CD4-positive, alpha-beta T cell treated with Interleukin-6 for 4 hours (primary cell): ENCODE measurements around the gene VIPAS39.
A peak's percentile ranks its signal among the peaks of the same experiment; 100 is the strongest.
"Not testable (repeated sequence)": the region's sequence is repeated elsewhere in the genome, so short reads cannot be mapped to it uniquely, and the experiment has no call there.

ENCODE experiments used
- DNase-seq: peaks from one replicate; pipeline ENCODE4 v3.0.0-alpha.2; 2020; ENCODE audit warnings: mixed read lengths

VIPAS39 gene

DNA sequence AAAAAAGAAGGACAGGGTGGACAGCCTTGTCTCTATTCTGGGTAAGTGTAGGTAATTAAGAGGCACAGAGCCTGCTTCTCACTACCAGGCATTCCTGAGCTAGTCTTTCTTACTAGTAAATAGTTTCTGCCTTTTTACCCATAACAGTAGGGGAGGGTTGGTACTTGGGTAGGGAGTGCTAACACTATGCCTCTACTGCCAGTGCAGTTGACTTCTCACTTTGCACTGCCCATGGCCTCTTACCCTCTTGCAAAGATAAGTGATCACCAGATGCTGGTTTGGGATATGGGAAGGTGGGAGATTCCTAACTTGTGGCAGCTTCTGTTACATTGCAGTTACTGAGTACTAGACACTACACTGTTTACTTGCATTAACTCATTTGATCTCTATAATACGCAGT, 12.1 kb upstream of the VIPAS39 start:
- DNase-seq = no peak

GRCh38 chr14:77469067-77469505, 11.7 kb upstream of the VIPAS39 start:
- no peak for DNase-seq

GRCh38 chr14:77467801-77468200, 10.4 kb upstream of the VIPAS39 start:
- DNase-seq = no peak

GRCh38 chr14:77459072-77459723, 1.8 kb upstream of the VIPAS39 start:
- DNase-seq = peak; percentile 56

DNA sequence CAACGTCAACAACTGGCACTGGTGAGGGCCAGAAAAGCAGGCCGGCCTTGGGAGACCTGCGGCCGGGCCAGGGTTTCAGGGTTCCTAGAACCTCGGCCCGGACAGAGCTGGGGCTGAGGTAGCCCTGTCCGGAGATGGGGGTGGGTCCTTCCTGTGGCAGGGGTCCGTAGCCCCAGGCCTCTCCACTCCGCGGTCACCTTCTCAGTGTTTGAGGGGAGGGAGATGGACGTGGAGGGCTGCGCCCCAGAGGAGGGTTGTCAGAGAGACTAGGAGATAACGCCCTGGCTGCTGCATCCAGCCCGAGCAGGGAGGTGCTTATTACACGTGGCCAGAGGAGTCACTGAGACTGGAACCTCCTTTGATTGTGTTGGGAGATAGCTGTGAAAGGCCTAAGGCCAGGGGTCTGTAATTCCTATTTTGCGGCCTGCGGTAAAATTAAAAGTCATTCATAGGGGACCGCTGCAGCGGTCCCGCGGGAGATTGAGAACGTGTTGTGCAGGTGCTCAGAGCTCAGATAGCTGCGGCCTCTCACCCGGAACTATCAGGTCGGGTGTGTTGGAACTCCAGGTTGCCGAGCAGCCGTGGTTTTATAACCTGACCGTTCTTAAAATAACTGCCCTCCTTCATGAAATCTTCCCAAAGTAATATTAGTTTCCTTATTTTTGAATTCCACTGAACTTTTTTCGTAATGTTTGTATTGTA, 999 bp upstream of the VIPAS39 start:
- peak; percentile 18 for DNase-seq

DNA sequence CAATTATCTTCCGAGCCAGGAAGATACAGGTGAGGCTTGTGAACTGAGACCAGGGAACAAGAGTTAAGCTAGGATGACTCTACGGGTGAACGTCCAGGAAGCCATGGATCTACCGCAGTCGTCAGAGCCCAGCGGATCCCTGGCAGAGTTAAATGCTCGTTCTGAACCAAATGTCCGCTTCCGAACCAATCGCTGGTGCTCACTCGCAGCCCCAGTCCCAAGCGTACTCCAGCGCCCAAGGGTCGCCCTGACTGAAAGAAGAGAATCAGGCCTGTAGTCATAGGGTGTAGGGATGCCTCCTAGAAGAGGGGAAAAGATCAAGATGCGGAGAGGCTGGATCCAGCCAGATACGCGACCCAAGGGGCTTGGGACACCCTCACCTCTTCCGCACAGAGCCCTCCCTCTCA, 283 bp downstream of the VIPAS39 start:
- no peak for DNase-seq

- no peak for DNase-seq
Measured at GRCh38 chr14:77455966-77456640, 1.3 kb downstream of the VIPAS39 start.

DNA sequence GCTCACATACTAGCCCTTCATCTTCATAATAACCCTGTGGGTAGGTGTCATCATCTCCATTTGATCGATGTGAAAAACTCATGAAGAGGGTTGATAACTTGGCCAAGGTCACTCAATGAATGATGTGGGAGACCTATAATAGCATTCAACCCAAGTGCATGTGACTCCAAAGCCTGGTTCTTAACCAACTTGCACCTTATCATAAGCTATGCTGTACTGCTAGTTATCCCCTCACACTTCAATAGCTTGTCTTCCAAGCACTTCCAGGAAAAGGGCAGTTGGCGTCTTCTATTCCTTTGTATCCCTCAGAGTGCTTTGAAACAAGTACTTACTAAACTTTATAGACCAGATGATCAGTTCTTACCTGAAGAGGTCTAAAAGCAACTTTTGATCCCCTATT, 15.2 kb downstream of the VIPAS39 start:
- no peak for DNase-seq

DNA sequence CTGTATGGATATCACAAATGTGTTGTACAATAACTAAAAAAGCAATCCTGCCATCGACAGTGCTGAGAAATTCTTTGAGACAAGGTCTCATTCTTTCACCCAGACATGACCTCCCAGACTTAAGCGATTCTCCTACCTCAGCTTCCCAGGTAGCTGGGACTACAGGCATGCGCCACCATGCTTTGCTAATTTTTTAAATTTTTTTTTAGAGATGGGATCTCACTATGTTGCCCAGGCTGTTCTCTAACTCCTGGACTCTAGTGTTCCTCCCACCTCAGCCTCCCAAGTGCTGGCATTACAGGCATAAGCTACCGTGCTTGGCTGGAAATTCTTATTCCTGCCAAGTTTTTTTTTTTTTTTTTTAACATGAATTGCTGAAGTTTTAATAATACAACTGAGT, 17.5 kb downstream of the VIPAS39 start:
- no peak for DNase-seq

DNA sequence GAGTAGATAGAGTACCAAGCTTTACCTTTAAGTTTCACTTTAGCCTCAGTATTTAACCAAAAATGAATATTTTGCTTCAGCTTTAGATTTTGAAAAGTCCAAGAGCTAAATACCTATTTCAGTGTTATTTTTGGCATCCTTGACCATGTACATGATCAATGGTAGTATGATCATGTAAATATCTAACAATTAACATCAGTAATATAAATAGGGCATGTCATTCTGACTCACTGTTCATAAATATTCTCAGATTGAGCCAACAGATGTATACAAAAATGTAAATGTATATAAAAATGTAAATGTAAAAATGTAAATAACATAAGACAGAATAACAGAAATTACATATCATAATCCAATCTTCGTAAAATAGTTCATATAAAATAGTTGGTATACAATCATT, 18.8 kb downstream of the VIPAS39 start:
- DNase-seq = no peak

- no peak for DNase-seq
Measured at GRCh38 chr14:77436042-77436441, 21.4 kb downstream of the VIPAS39 start.

DNA sequence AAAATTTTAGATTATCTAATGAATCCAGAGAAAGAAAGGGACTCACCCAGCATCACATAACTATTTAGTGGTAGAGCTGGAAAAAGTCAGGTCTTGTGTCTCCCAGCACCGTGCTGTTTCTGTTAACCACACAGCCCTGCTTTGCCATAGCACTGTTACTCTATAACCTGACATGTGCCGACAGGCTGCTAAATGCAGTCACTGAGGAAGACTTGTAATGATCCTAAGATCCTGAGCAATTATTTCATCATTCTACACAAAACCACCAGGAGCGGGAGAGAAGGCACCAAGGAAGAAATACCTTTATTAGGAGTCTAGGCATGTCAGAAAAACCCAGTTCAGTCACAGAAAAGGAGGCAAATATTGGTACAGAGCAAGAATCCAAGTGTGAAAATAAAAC, 31.0 kb downstream of the VIPAS39 start:
- no peak for DNase-seq

DNA sequence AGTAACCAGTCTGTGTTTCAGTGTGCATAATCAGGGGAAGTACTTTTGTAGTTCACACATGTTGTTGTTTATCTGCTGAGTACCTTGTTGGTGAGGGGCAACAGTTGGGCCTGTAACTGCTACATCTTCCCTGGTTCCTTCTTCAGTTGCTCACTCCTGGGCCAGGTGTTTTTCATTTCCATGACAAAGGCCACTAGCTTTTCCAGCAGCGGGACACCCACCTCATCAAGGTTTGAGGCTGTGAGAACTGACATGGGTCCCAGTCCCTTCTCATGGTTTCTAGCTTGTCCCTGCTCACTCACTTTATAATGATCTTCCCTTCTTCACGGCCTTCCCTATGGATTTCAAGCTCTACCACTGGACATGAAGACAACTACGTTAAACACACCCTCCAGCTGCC, 32.5 kb downstream of the VIPAS39 start:
- DNase-seq = no peak

- DNase-seq = no peak
Measured at GRCh38 chr14:77423423-77423822, 34.0 kb downstream of the VIPAS39 start, which contains the start of gene NOXRED1. Gene NOXRED1, minus strand, starts transcription at chr14:77423523. Its CDS starts 634 bp downstream, at chr14:77422889.

GRCh38 chr14:77421201-77421600, 36.2 kb downstream of the VIPAS39 start:
- DNase-seq = no peak

GRCh38 chr14:77416836-77417235, 40.6 kb downstream of the VIPAS39 start:
- DNase-seq = no peak

- not testable (repeated sequence) for DNase-seq
Measured at GRCh38 chr14:77416098-77416497, 41.3 kb downstream of the VIPAS39 start.

- DNase-seq = not testable (repeated sequence)
Measured at GRCh38 chr14:77415403-77416030, 41.9 kb downstream of the VIPAS39 start.

DNA sequence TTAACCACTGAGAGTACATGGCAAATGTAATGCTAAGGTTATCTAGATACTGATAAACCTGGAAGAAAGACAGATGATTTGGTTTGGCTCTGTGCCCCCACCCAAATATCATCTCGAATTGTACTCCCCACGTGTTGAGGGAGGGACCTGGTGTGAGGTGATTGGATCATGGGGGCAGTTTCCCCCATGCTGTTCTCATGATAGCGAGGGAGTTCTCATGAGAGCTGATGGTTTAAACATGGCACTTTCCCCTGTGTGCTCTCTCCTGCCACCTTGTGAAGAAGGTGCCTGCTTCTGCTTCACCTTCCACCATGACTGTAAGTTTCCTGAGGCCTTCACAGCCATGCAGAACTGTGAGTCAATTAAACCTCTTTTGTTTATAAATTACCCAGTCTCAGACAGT, 48.3 kb downstream of the VIPAS39 start:
- no peak for DNase-seq

DNA sequence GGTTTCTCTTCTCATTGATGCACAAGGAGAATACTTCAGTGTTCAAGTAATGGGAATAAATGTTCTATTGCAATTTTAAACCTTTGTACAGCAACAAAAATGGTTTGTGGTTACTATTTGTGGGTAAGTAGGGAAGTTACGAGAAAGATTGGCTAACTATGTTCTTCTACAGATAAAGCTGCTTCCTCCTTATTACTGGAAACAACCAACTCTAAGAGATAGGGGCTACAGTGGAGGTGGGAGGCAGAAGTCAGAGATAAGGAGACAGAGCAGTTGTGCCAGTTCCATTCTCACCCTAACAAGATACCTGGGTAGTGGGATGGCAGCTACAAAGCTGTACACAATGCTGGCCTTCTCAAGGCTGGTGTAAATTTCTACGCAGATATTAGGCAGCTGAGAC, 50.2 kb downstream of the VIPAS39 start:
- no peak for DNase-seq

GRCh38 chr14:77406718-77407117, 50.7 kb downstream of the VIPAS39 start:
- DNase-seq = no peak

DNA sequence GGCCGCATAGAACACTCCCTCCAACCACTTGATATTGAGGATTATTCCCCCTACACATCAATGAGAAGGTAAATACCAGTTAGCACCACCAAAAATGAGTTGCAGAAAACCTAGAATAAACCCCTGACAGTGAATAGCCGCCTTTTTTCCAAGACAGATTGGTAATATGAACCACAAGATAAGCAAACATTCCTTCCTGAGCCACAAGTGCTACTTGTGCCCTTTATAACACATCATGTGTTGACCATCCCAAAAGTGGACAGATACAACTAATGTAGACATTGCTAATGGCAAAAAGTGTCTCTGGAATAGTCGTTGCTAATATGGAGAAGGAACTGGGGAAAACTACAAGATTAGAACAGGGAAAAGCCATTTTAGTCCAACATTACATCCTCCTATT, 51.3 kb downstream of the VIPAS39 start:
- DNase-seq = no peak

GRCh38 chr14:77403768-77404167, 53.6 kb downstream of the VIPAS39 start:
- DNase-seq = no peak

- no peak for DNase-seq
Measured at GRCh38 chr14:77400216-77400615, 57.2 kb downstream of the VIPAS39 start.
